Measurements from ENCODE around the gene PTBP3.
"Not testable (repeated sequence)": the region's sequence is repeated elsewhere in the genome, so short reads cannot be mapped to it uniquely, and the experiment has no call there.

The PTBP3 gene

GRCh38 chr9:112283582-112284253, 49.7 kb downstream of the PTBP3 start:
- Histone ChIP-seq H3K4me3 (ENCODE audit: low read length) (no peak overlapping the region), H3K27me3 (replicated peaks; ENCODE audit: insufficient read depth, low read length) (no peaks in the 10 kb centered on the region), H3K9ac (ENCODE audit: low read length) (no peak overlapping the region), H3F3A (ENCODE audit: insufficient read depth, low read length) (no peaks in the 10 kb centered on the region), H3K36me3 (replicated peaks; ENCODE audit: insufficient read depth, low read length) (no peaks in the 10 kb centered on the region), H3K27ac (ENCODE audit: low read length) (no peak overlapping the region), H2AFZ (ENCODE audit: low read length) (no peak overlapping the region), H4K20me1 (ENCODE audit: insufficient read depth, low read length) (no peaks in the 10 kb centered on the region), H3K9me3 (replicated peaks; ENCODE audit: insufficient read depth, low read length) (no peaks in the 10 kb centered on the region), H3K4me1 (ENCODE audit: low read length) (no peaks in the 10 kb centered on the region), H3K79me2 (ENCODE audit: low read length) (no peaks in the 10 kb centered on the region), H3K4me2 (ENCODE audit: low read depth, low read length) (no peak overlapping the region), H3K9me2 (replicated peaks; ENCODE audit: insufficient read depth, low read length) (no peaks in the 10 kb centered on the region)
- no peak for DNase-seq
- TF ChIP-seq EZH2phosphoT487 (IDR thresholded peaks at IDR 0.05; ENCODE audit: low read length): no peak

DNA sequence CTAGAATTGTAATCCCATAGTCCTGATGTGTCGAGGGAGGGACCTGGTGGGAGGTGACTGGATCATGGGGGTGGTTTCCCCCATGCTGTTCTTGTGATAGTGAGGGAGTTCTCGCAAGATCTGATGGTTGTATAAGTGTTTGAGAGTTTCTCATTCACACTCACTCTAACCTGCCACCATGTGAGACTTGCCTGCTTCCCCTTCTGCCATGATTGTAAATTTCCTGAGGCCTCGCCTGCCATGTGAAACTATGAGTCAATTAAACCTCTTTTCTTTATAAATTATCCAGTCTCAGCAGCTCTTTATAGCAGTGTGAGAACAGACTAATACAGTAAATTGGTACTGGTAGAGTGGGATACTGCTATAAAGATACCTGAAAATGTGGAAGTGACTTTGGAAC, 50.6 kb downstream of the PTBP3 start:
- not testable (repeated sequence) for H3K4me2 ChIP-seq (ENCODE audit: low read depth, low read length); H3K79me2 ChIP-seq (ENCODE audit: low read length); H3K4me3 ChIP-seq (ENCODE audit: low read length); H2AFZ ChIP-seq (ENCODE audit: low read length); H3K4me1 ChIP-seq (ENCODE audit: low read length); H3K9ac ChIP-seq (ENCODE audit: low read length); H3K9me3 ChIP-seq (replicated peaks; ENCODE audit: insufficient read depth, low read length); H3F3A ChIP-seq (ENCODE audit: insufficient read depth, low read length); H4K20me1 ChIP-seq (ENCODE audit: insufficient read depth, low read length); H3K9me2 ChIP-seq (replicated peaks; ENCODE audit: insufficient read depth, low read length); H3K27me3 ChIP-seq (replicated peaks; ENCODE audit: insufficient read depth, low read length); DNase-seq; H3K36me3 ChIP-seq (replicated peaks; ENCODE audit: insufficient read depth, low read length); H3K27ac ChIP-seq (ENCODE audit: low read length)

DNA sequence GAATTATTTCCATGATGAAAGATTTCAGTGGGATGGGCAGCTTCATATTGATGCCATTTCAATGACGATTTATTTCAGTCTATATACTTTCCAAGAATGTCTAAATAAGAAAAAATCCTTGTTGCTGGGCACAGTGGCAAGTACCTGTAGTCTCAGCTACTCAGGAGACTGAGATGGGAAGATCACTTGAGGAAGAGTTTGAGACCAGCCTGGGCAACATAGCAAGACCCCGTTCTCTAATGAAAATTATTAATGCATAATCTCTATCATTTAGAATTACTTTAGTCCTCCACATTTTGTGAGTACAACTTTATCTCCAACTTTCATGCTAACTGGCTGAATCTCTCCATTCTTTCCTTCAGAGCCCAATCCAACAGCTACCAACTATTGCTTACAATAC, 52.5 kb downstream of the PTBP3 start:
- no peak overlapping the region for H3K4me3 ChIP-seq (ENCODE audit: low read length)
- TF ChIP-seq EZH2 (optimal IDR thresholded peaks at IDR 0.05; ENCODE audit: low read depth, low read length) (no peak), CTCF (IDR thresholded peaks at IDR 0.05; ENCODE audit: low read length) (no peak), EZH2phosphoT487 (IDR thresholded peaks at IDR 0.05; ENCODE audit: low read length) (no peak)
- no peak for DNase-seq
- H3K36me3 ChIP-seq (replicated peaks; ENCODE audit: insufficient read depth, low read length): no peaks in the 10 kb centered on the region
- H3K27me3 ChIP-seq (replicated peaks; ENCODE audit: insufficient read depth, low read length): no peaks in the 10 kb centered on the region
- H3K9me2 ChIP-seq (replicated peaks; ENCODE audit: insufficient read depth, low read length): no peaks in the 10 kb centered on the region
- no peaks in the 10 kb centered on the region for H3K4me1 ChIP-seq (ENCODE audit: low read length)
- no peak overlapping the region for H3K27ac ChIP-seq (ENCODE audit: low read length)
- no peak overlapping the region for H3K9ac ChIP-seq (ENCODE audit: low read length)
- H3K9me3 ChIP-seq (replicated peaks; ENCODE audit: insufficient read depth, low read length): no peaks in the 10 kb centered on the region
- H3K4me2 ChIP-seq (ENCODE audit: low read depth, low read length): no peak overlapping the region
- no peak overlapping the region for H2AFZ ChIP-seq (ENCODE audit: low read length)
- H3F3A ChIP-seq (ENCODE audit: insufficient read depth, low read length): no peaks in the 10 kb centered on the region
- no peaks in the 10 kb centered on the region for H3K79me2 ChIP-seq (ENCODE audit: low read length)
- no peaks in the 10 kb centered on the region for H4K20me1 ChIP-seq (ENCODE audit: insufficient read depth, low read length)

DNA sequence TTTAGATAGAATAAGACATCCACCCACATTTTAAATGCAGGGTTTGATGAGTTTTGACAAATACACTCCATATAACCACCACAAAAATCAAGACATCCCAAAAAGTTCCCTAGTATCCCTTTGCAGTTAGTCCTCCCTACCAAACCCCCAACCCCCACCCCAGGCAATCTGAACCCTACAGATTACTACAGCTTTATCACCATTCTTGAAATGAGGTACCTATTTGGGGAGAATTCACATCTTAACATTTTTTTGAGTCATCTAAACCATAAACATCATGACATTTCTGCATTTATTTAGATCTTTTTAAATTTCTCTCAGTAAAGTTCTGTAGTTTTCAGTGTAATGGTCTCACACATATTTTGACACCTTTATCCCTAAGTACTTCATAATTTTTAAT, 53.9 kb downstream of the PTBP3 start:
- DNase-seq: no peak
- no peak overlapping the region for H2AFZ ChIP-seq (ENCODE audit: low read length)
- H3K79me2 ChIP-seq (ENCODE audit: low read length): no peaks in the 10 kb centered on the region
- no peak overlapping the region for H3K4me3 ChIP-seq (ENCODE audit: low read length)
- H3K9ac ChIP-seq (ENCODE audit: low read length): no peak overlapping the region
- no peaks in the 10 kb centered on the region for H4K20me1 ChIP-seq (ENCODE audit: insufficient read depth, low read length)
- no peaks in the 10 kb centered on the region for H3K9me2 ChIP-seq (replicated peaks; ENCODE audit: insufficient read depth, low read length)
- no peaks in the 10 kb centered on the region for H3K27me3 ChIP-seq (replicated peaks; ENCODE audit: insufficient read depth, low read length)
- no peaks in the 10 kb centered on the region for H3F3A ChIP-seq (ENCODE audit: insufficient read depth, low read length)
- no peaks in the 10 kb centered on the region for H3K4me1 ChIP-seq (ENCODE audit: low read length)
- no peaks in the 10 kb centered on the region for H3K36me3 ChIP-seq (replicated peaks; ENCODE audit: insufficient read depth, low read length)
- no peak overlapping the region for H3K4me2 ChIP-seq (ENCODE audit: low read depth, low read length)
- no peak overlapping the region for H3K27ac ChIP-seq (ENCODE audit: low read length)
- no peaks in the 10 kb centered on the region for H3K9me3 ChIP-seq (replicated peaks; ENCODE audit: insufficient read depth, low read length)
- TF ChIP-seq CTCF (IDR thresholded peaks at IDR 0.05; ENCODE audit: low read length): no peak
- no peak for TF ChIP-seq EZH2 (optimal IDR thresholded peaks at IDR 0.05; ENCODE audit: low read depth, low read length)
- no peak for TF ChIP-seq EZH2phosphoT487 (IDR thresholded peaks at IDR 0.05; ENCODE audit: low read length)

Measured in MM.1S (cell line).